Measurements from ENCODE around the gene SORBS2. TPM values are rescaled to one million over a fixed set of nuclear protein-coding genes. Genes with fewer than 3 reads are reported as not detected.
A peak's percentile ranks its signal among the peaks of the same experiment; 100 is the strongest.

Gene SORBS2
- total and polyA plus RNA-seq, 7 donors, result 7.9 to 1,032 (median 849) TPM

DNA sequence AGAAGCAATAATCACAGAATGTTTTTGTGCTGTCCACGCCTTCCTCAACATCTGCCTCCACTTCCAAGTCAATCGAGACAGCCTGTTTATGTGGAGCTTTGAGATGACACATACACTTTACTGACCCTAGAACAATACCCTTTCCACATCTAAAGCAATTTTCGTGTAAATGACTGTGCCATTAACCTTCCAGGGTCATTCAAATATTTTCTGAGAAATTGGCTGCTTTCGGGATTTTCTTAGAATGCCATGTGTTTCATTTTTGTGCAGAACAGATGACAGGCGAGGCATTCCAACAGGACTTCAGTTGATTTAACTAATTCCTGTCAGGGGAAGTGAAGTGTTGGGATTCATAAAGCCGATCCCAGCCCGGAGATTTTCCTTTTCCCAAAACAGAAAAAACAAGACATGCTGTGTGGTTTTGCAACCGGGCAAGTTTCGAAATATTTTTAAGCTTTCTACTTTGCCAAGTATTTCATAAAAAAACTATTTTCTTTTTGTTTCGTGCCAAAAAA is 73.9 kb downstream of the SORBS2 start:
- intact Hi-C loops (cut with DNase I), result loop anchor here (1.0 to 10.0 kb wide), 4 partner anchors 59 to 523 kb away; no protein-coding TSS in a partner anchor
- WGBS, 2 donors, result 70 to 79% methylated on average over 10 of the region's 10 CpGs
- H3K4me3 ChIP-seq, result peak overlapping the region; percentile 4 to 38 (median 15)
- peaks cover 0 to 85% (median 65%) of the 10 kb centered on the region in 4 donors for H3K4me1 ChIP-seq
- H3K36me3 ChIP-seq, result peaks cover 0 to 4% (median under 1%) of the 10 kb centered on the region in 4 donors
- H3K9me3 ChIP-seq, result no peaks in the 10 kb centered on the region
- TF ChIP-seq POLR2AphosphoS5 (IDR thresholded peaks at IDR 0.05), result peak in 2 of 4 donors; percentile 17 to 42
- TF ChIP-seq EP300 (IDR thresholded peaks at IDR 0.05), result no peak
- peak; percentile 76 for DNase-seq
- H3K27ac ChIP-seq, result peak overlapping the region; percentile 81 to 88 (median 84)
- no peaks in the 10 kb centered on the region for H3K27me3 ChIP-seq

DNA sequence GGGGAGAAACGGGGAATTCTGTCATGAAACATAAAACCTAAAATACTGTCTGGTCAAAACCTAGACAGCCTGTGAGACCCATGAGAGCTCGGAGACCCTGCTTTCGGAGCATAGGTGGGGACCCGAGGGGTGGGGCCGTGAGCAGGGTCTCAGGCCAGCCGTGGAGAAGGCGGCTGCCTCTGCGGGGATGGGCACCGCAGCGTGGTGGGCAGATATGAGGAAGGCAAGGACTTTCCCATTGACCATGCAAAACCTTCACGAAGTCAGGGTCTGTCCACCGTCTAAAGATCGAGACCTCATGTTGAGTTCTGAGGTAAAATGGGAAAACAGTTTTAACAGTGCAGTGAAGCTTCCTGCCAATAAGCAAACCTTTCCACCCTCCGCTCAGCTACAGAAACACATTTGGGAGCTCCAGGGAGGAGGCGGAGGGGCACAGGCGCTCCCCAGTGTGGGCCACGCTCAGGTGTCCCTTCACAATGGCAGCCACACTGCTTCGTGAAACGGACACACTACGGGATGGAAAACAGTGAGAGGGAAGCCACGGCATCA is 74.4 kb downstream of the SORBS2 start:
- 87% methylated on average over 21 of the region's 21 CpGs for WGBS, 2 donors
- Histone ChIP-seq H3K9me3 (no peaks in the 10 kb centered on the region), H3K36me3 (peaks cover 0 to 6% (median 2%) of the 10 kb centered on the region in 4 donors), H3K27ac (peak overlapping the region; percentile 81 to 88 (median 84)), H3K4me3 (peak overlapping the region; percentile 4 to 38 (median 15)), H3K4me1 (peaks cover 0 to 81% (median 64%) of the 10 kb centered on the region in 4 donors), H3K27me3 (no peaks in the 10 kb centered on the region)
- DNase-seq, result no peak
- intact Hi-C loops (cut with DNase I), result loop anchor here (1.0 to 10.0 kb wide), 4 partner anchors 60 to 523 kb away; no protein-coding TSS in a partner anchor
- no peak for TF ChIP-seq EP300 (IDR thresholded peaks at IDR 0.05)
- TF ChIP-seq, protein P1, sequence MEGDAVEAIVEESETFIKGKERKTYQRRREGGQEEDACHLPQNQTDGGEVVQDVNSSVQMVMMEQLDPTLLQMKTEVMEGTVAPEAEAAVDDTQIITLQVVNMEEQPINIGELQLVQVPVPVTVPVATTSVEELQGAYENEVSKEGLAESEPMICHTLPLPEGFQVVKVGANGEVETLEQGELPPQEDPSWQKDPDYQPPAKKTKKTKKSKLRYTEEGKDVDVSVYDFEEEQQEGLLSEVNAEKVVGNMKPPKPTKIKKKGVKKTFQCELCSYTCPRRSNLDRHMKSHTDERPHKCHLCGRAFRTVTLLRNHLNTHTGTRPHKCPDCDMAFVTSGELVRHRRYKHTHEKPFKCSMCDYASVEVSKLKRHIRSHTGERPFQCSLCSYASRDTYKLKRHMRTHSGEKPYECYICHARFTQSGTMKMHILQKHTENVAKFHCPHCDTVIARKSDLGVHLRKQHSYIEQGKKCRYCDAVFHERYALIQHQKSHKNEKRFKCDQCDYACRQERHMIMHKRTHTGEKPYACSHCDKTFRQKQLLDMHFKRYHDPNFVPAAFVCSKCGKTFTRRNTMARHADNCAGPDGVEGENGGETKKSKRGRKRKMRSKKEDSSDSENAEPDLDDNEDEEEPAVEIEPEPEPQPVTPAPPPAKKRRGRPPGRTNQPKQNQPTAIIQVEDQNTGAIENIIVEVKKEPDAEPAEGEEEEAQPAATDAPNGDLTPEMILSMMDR (IDR thresholded peaks at IDR 0.05), result no peak

DNA sequence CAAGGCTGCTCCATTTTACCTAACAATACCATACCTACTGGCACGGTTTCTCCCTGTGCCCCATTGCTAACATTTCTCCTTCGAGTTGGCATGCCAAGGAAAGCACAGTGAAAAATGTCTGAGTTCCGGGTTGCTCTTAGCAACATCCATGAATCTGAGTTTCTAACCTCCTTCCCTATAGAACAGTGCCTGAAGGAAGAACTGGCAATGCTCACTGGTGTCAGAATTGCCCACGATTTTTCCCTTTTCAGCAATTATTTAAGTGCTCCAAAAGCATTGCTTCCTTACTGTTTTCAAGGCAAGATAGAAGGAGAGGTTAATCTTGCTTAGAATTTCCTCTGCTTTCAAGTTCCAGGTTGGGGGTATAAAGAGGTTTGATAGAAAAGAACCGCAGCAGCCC is 75.1 kb downstream of the SORBS2 start:
- intact Hi-C loops (cut with DNase I), result loop anchor here (5.0 to 10.0 kb wide), 3 partner anchors 60 to 522 kb away; no protein-coding TSS in a partner anchor
- Histone ChIP-seq H3K4me1 (peaks cover 0 to 81% (median 67%) of the 10 kb centered on the region in 4 donors), H3K27me3 (no peaks in the 10 kb centered on the region), H3K9me3 (no peaks in the 10 kb centered on the region), H3K27ac (peak overlapping the region; percentile 81 to 88 (median 84)), H3K36me3 (peaks cover 0 to 7% (median 2%) of the 10 kb centered on the region in 4 donors), H3K4me3 (peak overlapping the region in 1 of 4 donors; percentile 36)
- DNase-seq, result no peak
- no peak for TF ChIP-seq POLR2AphosphoS5 (IDR thresholded peaks at IDR 0.05)
- WGBS, 2 donors, result 87 to 89% methylated on average over 5 of the region's 5 CpGs

DNA sequence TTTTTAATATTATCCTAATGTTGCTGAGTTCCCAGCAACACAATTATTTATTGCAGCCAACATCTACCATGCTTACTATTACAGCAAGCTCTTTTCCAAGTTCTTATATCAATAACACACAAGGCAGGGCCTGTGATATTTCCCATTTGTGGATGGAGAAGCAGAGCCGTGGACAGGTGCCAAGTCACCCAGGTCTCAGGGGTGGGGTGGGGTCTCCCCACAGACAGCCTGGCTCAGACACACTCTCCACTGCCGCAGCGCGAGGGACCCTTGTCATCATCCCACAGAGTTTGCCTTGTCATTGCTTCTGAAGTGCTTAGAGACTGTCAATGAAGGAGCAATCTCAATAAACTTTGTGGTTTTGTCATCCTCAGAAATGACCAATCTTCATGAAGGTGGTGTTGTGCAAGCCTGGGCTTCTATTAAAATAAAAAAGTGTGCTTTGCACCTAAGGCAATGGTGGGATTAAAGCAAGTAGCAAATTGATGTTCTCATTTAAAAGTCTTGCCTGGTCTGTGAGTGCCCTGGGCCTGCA is 76.1 kb downstream of the SORBS2 start:
- no peak for TF ChIP-seq POLR2A (IDR thresholded peaks at IDR 0.05)
- no peak for TF ChIP-seq EP300 (IDR thresholded peaks at IDR 0.05)
- TF ChIP-seq, protein P1 (IDR thresholded peaks at IDR 0.05), result no peak
- no peak for TF ChIP-seq POLR2AphosphoS5 (IDR thresholded peaks at IDR 0.05)
- Histone ChIP-seq H3K9me3 (no peaks in the 10 kb centered on the region), H3K36me3 (peaks cover 0 to 7% (median 2%) of the 10 kb centered on the region in 4 donors), H3K4me3 (peak overlapping the region in 2 of 4 donors; percentile 36), H3K27ac (peak overlapping the region; percentile 81 to 88 (median 84)), H3K27me3 (no peaks in the 10 kb centered on the region), H3K4me1 (peaks cover 0 to 87% (median 72%) of the 10 kb centered on the region in 4 donors)
- 69 to 91% methylated on average over 4 of the region's 4 CpGs for WGBS, 2 donors
- no peak for DNase-seq
- intact Hi-C loops (cut with DNase I), result loop anchor here (2.0 to 10.0 kb wide), 4 partner anchors 61 to 521 kb away; no protein-coding TSS in a partner anchor

DNA sequence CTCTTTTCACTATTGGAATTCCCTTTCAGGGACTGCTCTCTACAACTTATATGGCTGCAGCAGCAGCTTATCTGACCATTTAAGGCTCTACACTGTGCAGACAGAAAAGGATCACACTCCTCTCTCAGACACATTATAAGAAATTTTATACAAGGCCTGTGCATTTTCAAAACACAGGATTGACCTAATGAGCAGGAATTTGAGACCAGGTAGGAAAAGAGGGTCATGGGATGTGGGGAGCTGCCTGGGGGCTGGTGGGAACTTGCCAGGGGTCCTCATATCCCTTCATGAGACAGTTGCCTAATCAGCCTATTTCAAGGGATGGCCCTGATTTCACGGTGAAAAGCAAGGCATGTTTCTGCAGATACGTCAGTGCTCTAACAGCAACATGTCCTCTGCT is 77.1 kb downstream of the SORBS2 start:
- no peaks in the 10 kb centered on the region for H3K9me3 ChIP-seq
- peak overlapping the region; percentile 81 to 88 (median 84) for H3K27ac ChIP-seq
- peaks cover 0 to 7% (median 2%) of the 10 kb centered on the region in 4 donors for H3K36me3 ChIP-seq
- intact Hi-C loops (cut with DNase I), result loop anchor here (2.0 to 10.0 kb wide), 4 partner anchors 62 to 520 kb away; no protein-coding TSS in a partner anchor
- H3K4me1 ChIP-seq, result peaks cover 0 to 89% (median 76%) of the 10 kb centered on the region in 4 donors
- TF ChIP-seq EP300 (IDR thresholded peaks at IDR 0.05) (peak in 3 of 4 donors; percentile 9 to 57 (median 14)), POLR2AphosphoS5 (IDR thresholded peaks at IDR 0.05) (peak in 3 of 4 donors; percentile 19 to 54 (median 23)), POLR2A (IDR thresholded peaks at IDR 0.05) (no peak)
- TF ChIP-seq, protein P1 (IDR thresholded peaks at IDR 0.05), result no peak
- 84 to 93% methylated on average over 2 of the region's 2 CpGs for WGBS, 2 donors
- H3K27me3 ChIP-seq, result no peaks in the 10 kb centered on the region
- H3K4me3 ChIP-seq, result peak overlapping the region in 3 of 4 donors; percentile 15 to 36 (median 36)
- DNase-seq, result no peak
